GM12891 (cell line): ENCODE data around the gene ANXA2R.
"Not testable (repeated sequence)": the region's sequence is repeated elsewhere in the genome, so short reads cannot be mapped to it uniquely, and the experiment has no call there.

Source experiments
- DNase-seq: peaks from one replicate; pipeline ENCODE4 v3.0.0; 2011; ENCODE audit warnings: low spot score; ENCODE audit not compliant: insufficient read length
- FAIRE-seq: peaks from 2 replicates; lab custom pipeline; 2011; peaks lifted over from hg19 to GRCh38; lab: Jason Lieb, UNC
- PAX5 ChIP-seq: IDR thresholded peaks from 2 replicates; pipeline ENCODE4 v1.6.1; 2011; ENCODE audit warnings: low read length, moderate library complexity, mild to moderate bottlenecking; ENCODE audit not compliant: insufficient read depth, severe bottlenecking
- POLR2A ChIP-seq: IDR thresholded peaks from 2 replicates; pipeline ENCODE4 v1.6.1; 2011; ENCODE audit warnings: low read depth, low read length, control low read depth
- POLR2AphosphoS5 ChIP-seq: IDR thresholded peaks from 2 replicates; pipeline ENCODE4 v1.6.1; 2011; ENCODE audit warnings: low read depth, low read length, control low read depth
- POU2F2 ChIP-seq: IDR thresholded peaks from 2 replicates; pipeline ENCODE4 v1.6.1; 2011; ENCODE audit warnings: low read depth, mild to moderate bottlenecking, control low read depth, low read length, moderate library complexity
- SPI1 ChIP-seq: IDR thresholded peaks from 2 replicates; pipeline ENCODE4 v1.6.1; 2011; ENCODE audit warnings: low read depth, low read length, control low read depth
- TAF1 ChIP-seq: IDR thresholded peaks from 2 replicates; pipeline ENCODE4 v1.6.1; 2011; ENCODE audit warnings: low read depth, low read length, control low read depth

The ANXA2R gene

DNA sequence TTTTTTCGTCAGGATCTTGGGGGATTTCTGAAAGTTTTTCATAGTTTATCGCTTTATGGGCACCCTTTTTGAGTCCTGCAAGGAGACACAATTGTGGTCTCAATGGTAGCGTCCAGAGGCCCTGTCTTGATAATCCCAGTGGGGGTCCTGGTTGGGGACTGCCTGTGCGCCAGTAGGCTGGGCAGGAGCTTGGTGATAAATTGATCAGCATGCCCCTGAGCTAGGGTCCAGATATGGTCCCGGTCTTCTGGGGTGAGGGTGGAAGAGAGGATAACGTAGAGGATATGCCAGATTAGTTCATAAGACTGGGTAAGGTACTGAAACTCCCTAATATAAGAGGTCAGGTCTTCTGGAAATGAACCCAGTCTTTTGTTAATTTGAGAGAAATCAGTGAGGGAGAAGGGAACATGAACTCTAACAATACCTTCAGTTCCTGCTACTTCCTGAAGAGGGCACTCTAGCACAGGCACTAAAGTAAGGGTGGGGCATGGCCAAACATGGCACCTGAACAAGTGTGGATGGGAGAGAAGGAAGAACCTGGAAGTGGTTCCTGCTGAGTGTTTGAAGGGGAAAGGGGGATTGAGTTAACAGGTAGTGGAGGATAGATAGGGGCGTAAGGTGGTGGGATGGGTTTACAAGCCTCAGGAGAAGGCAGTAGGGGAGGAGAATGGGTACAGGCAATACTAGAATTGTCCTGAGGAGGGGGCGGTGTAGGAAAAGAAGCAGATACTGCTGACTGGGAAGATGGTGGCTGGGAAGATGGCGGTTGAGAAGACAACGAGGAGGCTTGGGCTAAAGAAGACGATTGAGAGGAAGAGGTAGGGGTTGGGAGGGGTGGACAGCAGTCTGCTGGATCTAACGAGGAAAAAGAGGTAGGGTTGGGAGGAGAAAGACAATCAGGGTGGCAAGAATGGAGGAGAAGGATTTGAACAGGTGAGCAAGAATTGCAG lies 33.8 kb upstream of the ANXA2R start:
- TF ChIP-seq TAF1 (no peak), POU2F2 (no peak)

GRCh38 chr5:43069401-43069720 lies 29.2 kb upstream of the ANXA2R start:
- not testable (repeated sequence) for DNase-seq, FAIRE-seq

More for the DNA sequence above, 33.8 kb upstream of the ANXA2R start:
- peak; percentile 34 for DNase-seq
- FAIRE-seq = peak; percentile 45

DNA sequence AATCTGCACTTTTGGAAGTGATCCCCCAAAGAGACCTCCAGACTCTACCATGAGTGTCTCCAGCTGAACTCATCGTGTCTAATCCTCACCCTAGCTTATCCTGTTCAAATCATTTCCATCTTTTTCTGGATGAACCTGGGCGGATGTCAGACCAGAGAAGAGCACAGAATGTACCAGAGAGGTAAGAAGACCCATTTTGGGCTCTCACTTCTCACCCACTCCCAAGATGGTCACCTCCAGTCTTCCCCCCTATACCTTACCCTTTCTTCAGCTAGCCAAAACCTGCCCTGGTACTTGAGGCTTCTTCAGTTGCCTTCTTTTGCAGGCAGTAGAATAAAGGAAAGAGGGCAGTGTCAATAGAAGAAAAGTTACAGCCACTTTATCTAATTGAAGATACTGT lies 27.9 kb upstream of the ANXA2R start:
- no peak for TF ChIP-seq POLR2AphosphoS5
- no peak for TF ChIP-seq TAF1
- TF ChIP-seq PAX5 = no peak
- TF ChIP-seq POLR2A = no peak
- TF ChIP-seq POU2F2 = no peak
- TF ChIP-seq SPI1 = no peak
- no peak for DNase-seq
- FAIRE-seq = no peak

DNA sequence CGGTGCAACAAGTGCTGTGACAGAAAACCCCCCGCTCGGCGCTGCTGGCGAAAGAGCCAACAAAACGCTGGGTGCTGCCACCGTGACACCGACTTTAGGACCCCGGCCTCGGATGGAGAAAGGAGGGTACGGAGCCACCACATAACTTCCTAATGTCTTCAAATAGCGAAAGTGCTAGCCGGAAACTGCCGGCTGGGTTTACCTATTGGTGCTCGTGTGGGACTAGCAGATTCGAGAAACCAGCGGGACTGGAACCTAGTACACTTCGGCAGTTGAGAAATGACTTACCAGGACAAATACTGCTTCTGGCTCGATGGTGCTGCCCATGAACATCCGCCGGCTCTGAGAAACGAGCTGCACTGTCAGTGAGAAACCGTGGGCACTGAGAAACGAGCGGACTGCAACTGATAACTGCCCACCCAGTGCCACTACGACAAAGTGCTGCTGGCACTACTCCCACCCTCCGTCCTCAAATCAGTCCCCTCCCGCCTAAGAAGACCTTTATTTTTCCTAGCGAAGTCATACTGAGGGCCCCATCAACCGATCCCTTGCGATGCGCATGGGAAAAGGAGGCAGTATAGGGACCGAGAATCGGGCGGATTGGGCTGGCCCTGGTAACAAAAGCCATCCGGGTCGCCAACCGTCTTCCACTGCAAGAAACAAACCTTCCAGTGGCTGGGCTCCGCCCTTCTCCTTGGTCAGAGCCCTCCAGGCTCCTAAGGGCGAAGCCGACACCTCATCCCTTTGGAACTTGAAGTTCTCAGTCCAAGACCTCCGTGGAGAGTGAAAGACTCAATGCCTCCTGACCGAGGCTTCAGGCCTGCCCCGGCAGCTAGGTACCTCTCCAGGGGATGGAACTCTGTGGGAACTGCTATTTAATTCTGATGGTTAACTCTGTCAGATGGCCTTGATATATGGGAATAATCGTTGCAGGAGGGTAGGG lies 27.0 kb upstream of the ANXA2R start:
- peak; percentile 88 for TF ChIP-seq TAF1
- TF ChIP-seq POLR2AphosphoS5 = peak; percentile 75
- peak; percentile 74 for TF ChIP-seq POLR2A
- peak; percentile 83 for TF ChIP-seq POU2F2
- TF ChIP-seq SPI1 = no peak
- TF ChIP-seq PAX5 = no peak
- FAIRE-seq (peak; percentile 87), DNase-seq (peak; percentile 42)

DNA sequence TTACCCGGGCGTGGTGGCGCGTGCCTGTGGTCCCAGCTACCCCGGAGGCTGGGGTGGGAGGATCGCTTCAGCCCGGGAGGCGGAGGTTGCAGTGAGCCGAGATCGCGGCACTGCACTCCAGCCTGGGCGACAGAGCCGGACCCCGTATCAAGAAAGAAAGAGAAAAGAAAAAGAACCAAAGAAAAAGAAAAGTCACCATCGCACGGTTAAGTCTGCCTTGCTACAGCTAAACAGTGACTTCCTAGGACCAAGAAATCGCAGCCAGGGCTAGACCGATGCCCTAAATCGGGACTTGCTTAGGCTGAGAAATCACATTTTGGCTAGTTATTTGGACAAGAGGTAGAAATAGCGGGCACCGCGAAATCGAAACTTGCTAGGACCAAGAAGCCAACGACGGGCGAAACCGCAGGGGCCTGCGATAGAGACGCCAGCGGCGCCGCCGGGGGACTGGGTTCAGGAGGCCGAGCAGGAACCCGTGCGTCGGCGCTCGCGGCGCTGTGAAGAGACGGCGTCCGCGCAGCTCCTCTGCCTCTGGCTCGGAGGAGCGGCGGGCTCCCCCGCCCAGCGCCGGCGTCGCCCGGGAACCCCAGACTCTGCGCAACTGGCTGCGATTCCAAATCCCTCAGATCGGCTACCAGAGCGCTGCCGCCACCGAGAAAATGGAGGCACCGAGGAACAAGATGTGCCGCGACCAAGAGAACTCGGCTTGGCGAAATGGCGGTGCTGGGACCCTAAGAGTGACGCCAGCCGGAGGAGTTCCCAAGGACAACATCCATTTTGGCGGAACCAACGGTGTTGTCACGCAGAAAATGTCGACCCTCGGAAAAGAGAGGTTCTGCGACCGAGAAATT lies 26.1 kb upstream of the ANXA2R start:
- FAIRE-seq = peak; percentile 51
- TF ChIP-seq PAX5 (no peak), TAF1 (peak; percentile 13; the same call in 1 of the 2 replicates), SPI1 (no peak), POLR2AphosphoS5 (0 out of 2 replicates have a peak, but pooled peaks have one; percentile 40), POLR2A (no peak; the same call in 1 of the 2 replicates), POU2F2 (no peak)
- DNase-seq = peak; percentile 28

DNA sequence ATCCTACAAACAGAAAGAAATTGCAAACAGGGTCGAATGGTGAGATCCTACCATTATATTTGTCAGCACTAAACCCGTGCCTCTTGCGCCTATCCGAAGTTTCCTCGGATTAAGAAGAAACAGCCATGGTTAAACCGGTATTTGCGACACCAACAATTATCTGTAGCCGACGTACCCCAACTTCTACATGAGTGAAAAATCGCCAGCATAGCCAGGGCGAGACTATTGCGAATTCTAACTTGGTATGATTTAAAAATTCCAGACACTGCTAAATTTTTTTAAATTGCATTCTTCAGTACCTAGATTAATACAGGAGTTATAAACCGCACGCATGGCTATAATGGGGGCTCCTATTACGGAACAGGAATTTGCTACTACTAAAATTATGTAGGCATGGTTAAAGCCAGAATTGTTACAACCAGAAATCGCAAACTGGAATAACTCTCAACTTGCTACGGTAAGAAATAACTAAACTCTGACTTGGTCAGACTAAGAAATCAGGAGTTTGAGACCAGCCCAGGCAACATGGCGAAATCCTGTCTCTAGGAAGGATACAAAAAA lies 25.3 kb upstream of the ANXA2R start:
- no peak for DNase-seq
- TF ChIP-seq PAX5 (no peak), TAF1 (no peak)
- FAIRE-seq = no peak

DNA sequence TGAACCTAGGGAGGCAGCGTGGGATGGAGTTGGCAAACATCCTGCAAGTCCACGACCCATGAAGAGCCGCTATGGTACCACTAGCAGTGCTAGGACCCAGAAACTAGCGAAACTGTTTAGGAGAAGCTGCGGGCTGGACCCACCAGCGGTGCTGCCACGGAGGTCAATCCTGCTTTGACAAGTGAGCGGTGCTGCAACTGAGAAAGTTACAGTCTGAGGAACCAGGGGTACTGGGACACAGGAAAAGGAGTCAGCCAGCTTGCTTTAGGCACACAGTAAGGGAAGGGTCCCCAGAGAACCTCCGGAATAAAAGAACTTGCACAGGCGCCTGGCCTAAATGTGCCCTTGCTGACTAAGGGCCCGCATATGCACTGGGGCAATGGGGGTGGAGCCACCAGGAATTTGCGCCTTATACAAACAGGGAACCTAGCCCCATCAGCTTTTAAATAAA lies 23.6 kb upstream of the ANXA2R start:
- no peak for TF ChIP-seq POLR2AphosphoS5
- no peak for TF ChIP-seq SPI1
- TF ChIP-seq TAF1 = no peak
- TF ChIP-seq POLR2A = no peak
- no peak for TF ChIP-seq POU2F2
- TF ChIP-seq PAX5 = no peak
- FAIRE-seq = no peak
- no peak for DNase-seq

DNA sequence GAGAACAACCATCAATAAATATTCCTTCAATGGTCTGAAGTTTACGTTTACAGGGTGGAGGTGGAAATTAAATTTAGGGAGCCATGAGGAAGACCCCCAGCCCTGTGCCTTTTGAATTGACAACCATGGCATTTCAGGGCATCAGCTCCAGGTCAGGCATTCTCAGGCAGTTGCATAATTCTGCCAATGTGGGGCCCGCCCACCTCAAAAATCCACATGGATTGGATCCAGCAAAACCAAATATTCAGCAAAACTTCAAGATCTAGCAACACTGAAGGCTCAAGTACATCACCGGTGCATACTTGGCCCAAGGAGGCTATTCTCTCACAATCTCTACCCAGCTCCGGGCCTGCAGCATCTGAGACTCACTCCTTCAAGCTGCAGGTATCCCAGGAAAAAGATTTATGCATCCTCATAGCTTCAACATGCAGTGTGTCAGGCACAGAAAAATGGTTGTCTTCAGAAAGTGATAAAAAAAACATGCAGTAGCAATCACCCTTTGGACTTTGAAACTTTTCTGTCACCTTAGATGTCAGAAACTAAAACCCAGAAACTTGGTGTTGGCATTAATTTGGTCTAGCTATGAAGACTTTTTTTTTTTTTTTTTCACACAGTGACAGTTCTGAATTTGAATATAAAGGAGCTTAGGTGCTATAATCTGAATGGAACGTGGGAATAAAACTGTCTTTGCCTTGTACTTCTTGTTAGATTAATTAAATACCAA lies 21.4 kb upstream of the ANXA2R start:
- no peak for FAIRE-seq
- DNase-seq = no peak
- TF ChIP-seq POU2F2 (no peak), POLR2AphosphoS5 (no peak), POLR2A (no peak), PAX5 (no peak), TAF1 (no peak), SPI1 (no peak)

- FAIRE-seq, DNase-seq: not testable (repeated sequence)
These were observed 19.9 kb upstream of the ANXA2R start for GRCh38 chr5:43060020-43060419.

- not testable (repeated sequence) for FAIRE-seq
These were observed 15.0 kb upstream of the ANXA2R start for GRCh38 chr5:43055098-43055497.

More at GRCh38 chr5:43055098-43055497, 15.0 kb upstream of the ANXA2R start:
- not testable (repeated sequence) for DNase-seq
